Tibial artery (tissue), 4 donors: ENCODE data around the gene RUNX1.

ENCODE experiments used
- DNase-seq, 2 donors: peaks; one replicate each; pipeline ENCODE4 v3.0.0-alpha.2; 2019
- H3K27ac ChIP-seq, 2 donors: fragments of 200-600 bp; sonication (generic) in 1 of 2; 1 replicate in 1 of 2; 2 replicates in 1 of 2; pipeline ENCODE4 v1.5.1; 2018 to 2019; ENCODE audit warnings: mild to moderate bottlenecking in 1 of 2
- H3K27me3 ChIP-seq, 2 donors: fragments of 200-600 bp; sonication (generic) in 1 of 2; one replicate each; pipeline versions ENCODE4 v1.5.1 to v1.6.0; 2016 to 2019
- H3K36me3 ChIP-seq, 3 donors: fragments of 200-600 bp; sonication (generic) in 2 of 3; one replicate each; pipeline ENCODE4 v1.5.1; 2016 to 2019; ENCODE audit warnings: mild to moderate bottlenecking in 2 of 3
- H3K4me1 ChIP-seq, 4 donors: fragments of 200-600 bp; sonication (generic) in 2 of 4; 1 replicate in 3 of 4; 2 replicates in 1 of 4; pipeline ENCODE4 v1.5.1; 2016 to 2019
- H3K4me3 ChIP-seq, 2 donors: fragments of 200-600 bp; sonication (generic) in 1 of 2; 1 replicate in 1 of 2; 2 replicates in 1 of 2; pipeline ENCODE4 v1.5.1; 2018 to 2019; ENCODE audit warnings: mild to moderate bottlenecking in 2 of 2
- H3K9me3 ChIP-seq, 3 donors: fragments of 200-600 bp; sonication (generic) in 1 of 3; one replicate each; pipeline ENCODE4 v1.5.1; 2016 to 2019
- CTCF ChIP-seq, 2 experiments: fragments of 200-600 bp in 1 of 2; fragments of 450-650 bp in 1 of 2; IDR thresholded peaks; one replicate each; pipeline ENCODE4 v1.5.1; 2017 to 2019; ENCODE audit warnings: antibody characterized with exemption in 2 of 2, mild to moderate bottlenecking in 1 of 2, moderate library complexity in 1 of 2
- intact Hi-C: fragments of 100-400 bp; cut with DNase I; formaldehyde crosslinking; loops from one replicate; pipeline ENCODE4 v1.15.0; 2023; ENCODE audit warnings: low total_unique reads

Gene RUNX1

DNA sequence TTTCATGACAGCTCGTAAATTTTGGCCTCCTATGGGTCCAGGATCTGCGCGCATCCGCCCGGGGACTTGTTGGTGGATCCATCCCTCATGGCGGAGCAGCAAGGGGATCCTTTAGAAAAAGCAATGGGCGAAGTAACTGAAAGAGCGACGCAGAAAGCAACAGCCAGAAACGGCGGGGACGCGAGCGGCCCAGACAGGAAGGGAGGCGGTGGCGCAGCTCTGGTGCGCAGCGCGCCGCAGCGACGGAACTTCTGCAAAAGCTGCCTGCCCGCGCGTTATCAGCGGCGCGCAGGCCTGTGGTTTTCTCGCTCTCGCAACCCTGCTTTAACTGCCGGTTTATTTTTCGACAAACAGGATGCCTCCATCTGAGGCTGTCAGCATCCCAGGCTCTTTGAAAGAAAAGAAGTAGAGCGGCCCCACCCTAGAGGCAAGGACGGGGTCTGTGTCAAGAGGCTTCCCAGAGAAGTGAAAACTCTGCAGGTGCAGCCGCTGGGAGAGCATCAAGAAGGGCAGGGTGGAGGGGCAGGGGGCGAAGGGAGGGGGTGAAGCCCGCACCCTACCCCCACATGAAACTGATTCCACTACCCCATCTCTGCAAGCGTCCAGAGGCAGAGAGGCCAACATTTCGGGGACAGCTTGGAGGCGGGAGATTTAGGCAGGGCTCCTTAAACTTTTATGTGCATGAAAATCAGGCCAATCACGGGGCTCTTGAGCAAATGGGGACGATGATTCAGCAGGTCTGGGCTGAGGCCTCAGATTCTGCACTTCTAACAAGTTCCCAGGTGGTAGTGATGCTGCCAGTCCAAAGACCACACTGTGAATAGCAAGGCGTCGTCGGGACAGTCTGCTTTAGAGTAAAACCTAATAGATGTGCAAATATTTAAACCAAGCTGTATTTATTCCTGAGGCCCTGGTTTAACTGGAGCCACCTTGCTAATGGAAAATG, 22.2 kb downstream of the RUNX1 start:
- intact Hi-C loops: no loop called here
- H3K27ac ChIP-seq: peak overlapping the region in 1 of 2 donors; percentile 34
- no peaks in the 10 kb centered on the region for H3K9me3 ChIP-seq
- TF ChIP-seq CTCF (IDR thresholded peaks at IDR 0.05): no peak
- H3K36me3 ChIP-seq: no peaks in the 10 kb centered on the region
- peak; percentile 59 to 71 for DNase-seq
- peaks cover 0 to 5% (median 0%) of the 10 kb centered on the region in 4 donors for H3K4me1 ChIP-seq
- H3K4me3 ChIP-seq: peak overlapping the region; percentile 22 to 30
- H3K27me3 ChIP-seq: no peaks in the 10 kb centered on the region

- intact Hi-C loops: no loop called here
- TF ChIP-seq CTCF (IDR thresholded peaks at IDR 0.05): no peak
- peaks cover 0 to 5% (median 0%) of the 10 kb centered on the region in 4 donors for H3K4me1 ChIP-seq
These were observed 23.0 kb downstream of the RUNX1 start for GRCh38 chr21:35026153-35026500.

DNA sequence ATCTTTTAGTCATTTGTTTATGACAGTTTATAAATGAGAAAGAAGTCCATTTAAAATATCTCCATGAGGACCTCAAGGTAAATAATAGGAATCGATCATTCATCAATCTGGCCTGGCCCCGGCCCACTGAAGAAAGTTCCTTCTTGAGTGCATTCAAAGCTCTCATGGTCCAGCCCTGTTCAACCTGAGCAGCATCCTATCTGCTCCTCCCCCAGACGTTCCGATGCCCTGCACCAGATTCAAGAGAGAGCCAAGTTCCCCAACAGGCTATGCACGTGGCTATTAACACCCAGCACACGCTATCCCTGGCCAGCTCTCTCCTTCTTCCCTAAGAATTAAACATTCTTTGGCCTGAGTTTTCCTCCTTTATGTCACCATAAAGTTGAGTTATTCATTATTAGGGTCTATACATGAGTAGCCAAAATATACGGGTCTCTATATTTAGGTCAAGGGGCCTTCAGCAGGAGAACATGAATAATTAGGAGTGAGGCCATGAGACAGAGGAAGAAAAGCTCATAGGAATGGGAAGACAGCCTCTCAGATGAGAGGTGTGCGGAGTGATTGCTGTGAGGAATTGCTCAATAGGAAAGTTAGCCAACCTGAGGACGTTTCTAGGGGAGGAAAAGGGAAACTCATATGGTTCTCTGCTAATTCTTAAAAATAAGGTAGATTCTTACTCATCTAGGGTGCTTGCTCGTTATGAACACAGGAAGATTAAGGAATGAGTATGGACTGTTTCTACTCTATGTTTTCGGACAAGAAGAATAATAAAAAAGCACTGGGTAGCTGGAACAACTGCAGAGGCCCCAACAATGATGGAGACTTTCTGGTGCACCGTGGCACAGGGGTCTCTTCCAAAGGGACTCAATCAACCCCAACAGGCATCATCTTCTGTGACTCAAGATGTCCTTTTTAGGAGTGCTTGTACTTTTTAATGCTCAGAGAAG, 23.6 kb downstream of the RUNX1 start:
- intact Hi-C loops: no loop called here
- Histone ChIP-seq H3K36me3 (no peaks in the 10 kb centered on the region), H3K9me3 (no peaks in the 10 kb centered on the region), H3K4me1 (peaks cover 0 to 5% (median 0%) of the 10 kb centered on the region in 4 donors), H3K4me3 (no peak overlapping the region), H3K27ac (no peak overlapping the region), H3K27me3 (no peaks in the 10 kb centered on the region)
- TF ChIP-seq CTCF (IDR thresholded peaks at IDR 0.05): no peak
- no peak for DNase-seq

More at GRCh38 chr21:35026153-35026500, 23.0 kb downstream of the RUNX1 start:
- H3K4me3 ChIP-seq: peak overlapping the region in 1 of 2 donors; percentile 30
- H3K27me3 ChIP-seq: no peaks in the 10 kb centered on the region
- DNase-seq: no peak
- H3K9me3 ChIP-seq: no peaks in the 10 kb centered on the region
- no peaks in the 10 kb centered on the region for H3K36me3 ChIP-seq
- peak overlapping the region in 1 of 2 donors; percentile 34 for H3K27ac ChIP-seq

DNA sequence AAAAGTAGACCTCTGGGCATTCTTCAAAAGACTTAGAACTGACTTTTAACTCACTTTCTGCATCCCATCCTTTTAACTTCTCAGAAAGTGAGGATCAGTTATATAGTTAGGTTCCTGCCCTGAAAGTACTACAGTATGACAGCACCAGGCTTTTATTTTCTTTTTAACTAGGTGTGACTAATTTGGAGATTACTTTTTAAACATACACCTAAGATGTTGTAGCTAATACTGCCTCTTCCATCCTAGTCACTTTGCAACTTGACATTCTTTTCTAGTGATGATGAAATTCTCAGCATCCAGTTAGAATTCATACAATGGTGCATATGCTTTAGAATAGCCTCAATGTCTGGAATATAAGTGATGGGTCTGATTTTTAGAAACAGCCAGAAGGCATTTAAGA, 24.6 kb downstream of the RUNX1 start:
- H3K4me1 ChIP-seq: peaks cover 0 to 5% (median 0%) of the 10 kb centered on the region in 4 donors
- intact Hi-C loops: no loop called here
- H3K27me3 ChIP-seq: no peaks in the 10 kb centered on the region
- H3K9me3 ChIP-seq: no peaks in the 10 kb centered on the region
- H3K4me3 ChIP-seq: no peak overlapping the region
- no peaks in the 10 kb centered on the region for H3K36me3 ChIP-seq
- no peak overlapping the region for H3K27ac ChIP-seq
- no peak for DNase-seq
- no peak for TF ChIP-seq CTCF (IDR thresholded peaks at IDR 0.05)

- no peaks in the 10 kb centered on the region for H3K9me3 ChIP-seq
- no peaks in the 10 kb centered on the region for H3K36me3 ChIP-seq
- intact Hi-C loops: no loop called here
- H3K4me3 ChIP-seq: no peak overlapping the region
- peaks cover 0 to 5% (median 0%) of the 10 kb centered on the region in 4 donors for H3K4me1 ChIP-seq
- no peaks in the 10 kb centered on the region for H3K27me3 ChIP-seq
- no peak for DNase-seq
- H3K27ac ChIP-seq: no peak overlapping the region
- TF ChIP-seq CTCF (IDR thresholded peaks at IDR 0.05): no peak
These were observed 25.1 kb downstream of the RUNX1 start for GRCh38 chr21:35024071-35024420.
